GM12872 (cell line): ENCODE measurements around the gene HNF1B.

Experiments
- TF ChIP-seq, protein P1 (sequence below): IDR thresholded peaks from 3 replicates; pipeline ENCODE4 v1.5.1; 2011; ENCODE audit warnings: low read depth, mild to moderate bottlenecking, low read length, moderate library complexity; ENCODE audit not compliant: insufficient read depth

Gene HNF1B

GRCh38 chr17:37700881-37701280 is 44.0 kb downstream of the HNF1B start:
- TF ChIP-seq, protein P1, sequence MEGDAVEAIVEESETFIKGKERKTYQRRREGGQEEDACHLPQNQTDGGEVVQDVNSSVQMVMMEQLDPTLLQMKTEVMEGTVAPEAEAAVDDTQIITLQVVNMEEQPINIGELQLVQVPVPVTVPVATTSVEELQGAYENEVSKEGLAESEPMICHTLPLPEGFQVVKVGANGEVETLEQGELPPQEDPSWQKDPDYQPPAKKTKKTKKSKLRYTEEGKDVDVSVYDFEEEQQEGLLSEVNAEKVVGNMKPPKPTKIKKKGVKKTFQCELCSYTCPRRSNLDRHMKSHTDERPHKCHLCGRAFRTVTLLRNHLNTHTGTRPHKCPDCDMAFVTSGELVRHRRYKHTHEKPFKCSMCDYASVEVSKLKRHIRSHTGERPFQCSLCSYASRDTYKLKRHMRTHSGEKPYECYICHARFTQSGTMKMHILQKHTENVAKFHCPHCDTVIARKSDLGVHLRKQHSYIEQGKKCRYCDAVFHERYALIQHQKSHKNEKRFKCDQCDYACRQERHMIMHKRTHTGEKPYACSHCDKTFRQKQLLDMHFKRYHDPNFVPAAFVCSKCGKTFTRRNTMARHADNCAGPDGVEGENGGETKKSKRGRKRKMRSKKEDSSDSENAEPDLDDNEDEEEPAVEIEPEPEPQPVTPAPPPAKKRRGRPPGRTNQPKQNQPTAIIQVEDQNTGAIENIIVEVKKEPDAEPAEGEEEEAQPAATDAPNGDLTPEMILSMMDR, result no peak

- TF ChIP-seq, protein P1, result no peak
These were observed 45.4 kb downstream of the HNF1B start for GRCh38 chr17:37699285-37699973.

DNA sequence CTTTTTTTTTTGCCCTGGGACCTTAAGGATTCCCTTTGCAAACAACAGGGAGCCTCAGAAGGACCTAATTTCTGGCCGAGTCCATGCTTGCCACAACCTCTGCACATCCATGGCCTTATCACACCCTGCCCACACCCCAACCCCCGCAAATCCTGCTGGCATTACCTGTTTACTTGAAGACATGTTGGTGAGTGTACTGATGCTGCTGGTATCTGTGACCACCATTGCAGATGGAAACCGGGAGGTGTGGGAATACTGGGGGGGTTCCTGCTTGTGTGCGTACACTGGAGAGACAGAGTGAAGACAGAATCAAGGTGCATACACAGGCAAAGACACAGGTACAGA is 46.0 kb downstream of the HNF1B start:
- TF ChIP-seq, protein P1, result no peak

- TF ChIP-seq, protein P1, result no peak
These were observed 46.5 kb downstream of the HNF1B start for GRCh38 chr17:37698132-37698910.

GRCh38 chr17:37697381-37697780 is 47.5 kb downstream of the HNF1B start:
- TF ChIP-seq, protein P1, result no peak

GRCh38 chr17:37696366-37696765 is 48.5 kb downstream of the HNF1B start:
- TF ChIP-seq, protein P1, result no peak

DNA sequence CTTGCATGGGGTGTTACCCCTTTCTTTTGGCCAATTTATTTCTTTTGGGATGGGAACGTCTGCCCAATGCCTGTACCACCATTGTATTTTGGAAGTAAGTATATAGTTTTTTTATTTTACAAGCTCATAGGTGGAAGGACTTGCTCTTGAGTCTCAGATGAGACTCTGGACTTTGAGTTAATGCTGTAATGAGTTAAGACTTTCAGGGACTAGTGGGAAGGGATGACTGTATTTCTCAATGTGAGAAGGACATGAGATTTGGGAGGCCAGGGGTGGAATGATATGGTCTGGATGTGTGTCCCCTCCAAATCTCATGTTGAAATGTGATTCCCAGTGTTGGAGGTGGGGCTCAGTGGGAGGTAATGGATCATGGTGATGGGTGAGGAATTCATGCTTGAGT is 49.1 kb downstream of the HNF1B start:
- TF ChIP-seq, protein P1, result no peak
